SK-N-MC (cell line): ENCODE measurements around the gene GPSM3.

Experiments
- EZH2 ChIP-seq: fragments of 200-600 bp; sonication (generic); IDR thresholded peaks from one replicate; pipeline ENCODE4 v1.6.1; 2017; ENCODE audit warnings: antibody characterized with exemption
- FOXP2 ChIP-seq: optimal IDR thresholded peaks from 2 replicates; pipeline ENCODE3; 2011; ENCODE audit warnings: mild to moderate bottlenecking, moderate library complexity; ENCODE audit not compliant: insufficient read depth; ENCODE audit errors: extremely low read length, control extremely low read depth
- POLR2AphosphoS5 ChIP-seq: IDR thresholded peaks from 2 replicates; pipeline ENCODE4 v1.6.1; 2012; ENCODE audit warnings: mild to moderate bottlenecking, low read depth, low read length, borderline replicate concordance

- TF ChIP-seq EZH2 (no peak), POLR2AphosphoS5 (no peak), FOXP2 (no peak)
These were observed 4.5 kb upstream of the GPSM3 start for GRCh38 chr6:32196682-32197616.
